DMS53 treated with DMSO at 0.1 percent for 48 hours (cell line): ENCODE results near the gene MYO1C.
"Not testable (repeated sequence)": the region's sequence is repeated elsewhere in the genome, so short reads cannot be mapped to it uniquely, and the experiment has no call there.

Source experiments
- DNase-seq: peaks from one replicate; lab custom pipeline; 2025; ENCODE audit not compliant: unreplicated experiment; lab: John Stamatoyannopoulos, UW

MYO1C gene

GRCh38 chr17:1434150-1434549 is 58.3 kb downstream of the MYO1C start:
- no peak for DNase-seq

- no peak for DNase-seq
Observed at GRCh38 chr17:1431631-1432104, 60.8 kb downstream of the MYO1C start.

- no peak for DNase-seq
Observed at GRCh38 chr17:1423456-1424135, 68.9 kb downstream of the MYO1C start.

GRCh38 chr17:1422885-1423284 is 69.6 kb downstream of the MYO1C start:
- DNase-seq: no peak

GRCh38 chr17:1421470-1421869 is 71.0 kb downstream of the MYO1C start:
- DNase-seq: no peak

GRCh38 chr17:1420981-1421380 is 71.5 kb downstream of the MYO1C start:
- no peak for DNase-seq

GRCh38 chr17:1420163-1420562 is 72.3 kb downstream of the MYO1C start:
- no peak for DNase-seq

GRCh38 chr17:1418476-1418875 is 74.0 kb downstream of the MYO1C start:
- DNase-seq: not testable (repeated sequence)

GRCh38 chr17:1416414-1416813 is 76.1 kb downstream of the MYO1C start:
- no peak for DNase-seq

GRCh38 chr17:1414634-1415033 is 77.9 kb downstream of the MYO1C start:
- no peak for DNase-seq
